GM12801 (cell line): ENCODE results near the gene IL3.

ENCODE experiments used
- TF ChIP-seq, protein P1 (sequence below): IDR thresholded peaks from one replicate; pipeline ENCODE4 v1.5.1; 2011; ENCODE audit warnings: control low read depth; ENCODE audit not compliant: insufficient read length; ENCODE audit errors: extremely low read depth

Gene IL3

GRCh38 chr5:132071338-132071707 lies 10.9 kb downstream of the IL3 start:
- TF ChIP-seq, protein P1, sequence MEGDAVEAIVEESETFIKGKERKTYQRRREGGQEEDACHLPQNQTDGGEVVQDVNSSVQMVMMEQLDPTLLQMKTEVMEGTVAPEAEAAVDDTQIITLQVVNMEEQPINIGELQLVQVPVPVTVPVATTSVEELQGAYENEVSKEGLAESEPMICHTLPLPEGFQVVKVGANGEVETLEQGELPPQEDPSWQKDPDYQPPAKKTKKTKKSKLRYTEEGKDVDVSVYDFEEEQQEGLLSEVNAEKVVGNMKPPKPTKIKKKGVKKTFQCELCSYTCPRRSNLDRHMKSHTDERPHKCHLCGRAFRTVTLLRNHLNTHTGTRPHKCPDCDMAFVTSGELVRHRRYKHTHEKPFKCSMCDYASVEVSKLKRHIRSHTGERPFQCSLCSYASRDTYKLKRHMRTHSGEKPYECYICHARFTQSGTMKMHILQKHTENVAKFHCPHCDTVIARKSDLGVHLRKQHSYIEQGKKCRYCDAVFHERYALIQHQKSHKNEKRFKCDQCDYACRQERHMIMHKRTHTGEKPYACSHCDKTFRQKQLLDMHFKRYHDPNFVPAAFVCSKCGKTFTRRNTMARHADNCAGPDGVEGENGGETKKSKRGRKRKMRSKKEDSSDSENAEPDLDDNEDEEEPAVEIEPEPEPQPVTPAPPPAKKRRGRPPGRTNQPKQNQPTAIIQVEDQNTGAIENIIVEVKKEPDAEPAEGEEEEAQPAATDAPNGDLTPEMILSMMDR, result no peak

- TF ChIP-seq, protein P1, result no peak
Observed at GRCh38 chr5:132072070-132072469, 11.6 kb downstream of the IL3 start.

- TF ChIP-seq, protein P1, result no peak
Observed at GRCh38 chr5:132072528-132072927, 12.1 kb downstream of the IL3 start.

DNA sequence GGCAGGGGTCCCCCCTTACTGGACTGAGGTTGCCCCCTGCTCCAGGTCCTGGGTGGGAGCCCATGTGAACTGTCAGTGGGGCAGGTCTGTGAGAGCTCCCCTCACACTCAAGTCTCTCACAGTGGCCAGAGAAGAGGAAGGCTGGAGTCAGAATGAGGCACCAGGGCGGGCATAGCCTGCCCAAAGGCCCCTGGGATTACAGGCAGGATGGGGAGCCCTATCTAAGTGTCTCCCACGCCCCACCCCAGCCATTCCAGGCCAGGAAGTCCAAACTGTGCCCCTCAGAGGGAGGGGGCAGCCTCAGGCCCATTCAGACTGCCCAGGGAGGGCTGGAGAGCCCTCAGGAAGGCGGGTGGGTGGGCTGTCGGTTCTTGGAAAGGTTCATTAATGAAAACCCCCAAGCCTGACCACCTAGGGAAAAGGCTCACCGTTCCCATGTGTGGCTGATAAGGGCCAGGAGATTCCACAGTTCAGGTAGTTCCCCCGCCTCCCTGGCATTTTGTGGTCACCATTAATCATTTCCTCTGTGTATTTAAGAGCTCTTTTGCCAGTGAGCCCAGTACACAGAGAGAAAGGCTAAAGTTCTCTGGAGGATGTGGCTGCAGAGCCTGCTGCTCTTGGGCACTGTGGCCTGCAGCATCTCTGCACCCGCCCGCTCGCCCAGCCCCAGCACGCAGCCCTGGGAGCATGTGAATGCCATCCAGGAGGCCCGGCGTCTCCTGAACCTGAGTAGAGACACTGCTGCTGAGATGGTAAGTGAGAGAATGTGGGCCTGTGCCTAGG lies 13.0 kb downstream of the IL3 start, which contains the start of gene CSF2:
Gene CSF2 (plus strand): TSS at position 559 of the 783 bp plus-strand sequence. CDS start 35 bp downstream, at position 594.
- TF ChIP-seq, protein P1, result no peak

DNA sequence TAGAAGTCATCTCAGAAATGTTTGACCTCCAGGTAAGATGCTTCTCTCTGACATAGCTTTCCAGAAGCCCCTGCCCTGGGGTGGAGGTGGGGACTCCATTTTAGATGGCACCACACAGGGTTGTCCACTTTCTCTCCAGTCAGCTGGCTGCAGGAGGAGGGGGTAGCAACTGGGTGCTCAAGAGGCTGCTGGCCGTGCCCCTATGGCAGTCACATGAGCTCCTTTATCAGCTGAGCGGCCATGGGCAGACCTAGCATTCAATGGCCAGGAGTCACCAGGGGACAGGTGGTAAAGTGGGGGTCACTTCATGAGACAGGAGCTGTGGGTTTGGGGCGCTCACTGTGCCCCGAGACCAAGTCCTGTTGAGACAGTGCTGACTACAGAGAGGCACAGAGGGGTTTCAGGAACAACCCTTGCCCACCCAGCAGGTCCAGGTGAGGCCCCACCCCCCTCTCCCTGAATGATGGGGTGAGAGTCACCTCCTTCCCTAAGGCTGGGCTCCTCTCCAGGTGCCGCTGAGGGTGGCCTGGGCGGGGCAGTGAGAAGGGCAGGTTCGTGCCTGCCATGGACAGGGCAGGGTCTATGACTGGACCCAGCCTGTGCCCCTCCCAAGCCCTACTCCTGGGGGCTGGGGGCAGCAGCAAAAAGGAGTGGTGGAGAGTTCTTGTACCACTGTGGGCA lies 13.8 kb downstream of the IL3 start:
- TF ChIP-seq, protein P1, result no peak

DNA sequence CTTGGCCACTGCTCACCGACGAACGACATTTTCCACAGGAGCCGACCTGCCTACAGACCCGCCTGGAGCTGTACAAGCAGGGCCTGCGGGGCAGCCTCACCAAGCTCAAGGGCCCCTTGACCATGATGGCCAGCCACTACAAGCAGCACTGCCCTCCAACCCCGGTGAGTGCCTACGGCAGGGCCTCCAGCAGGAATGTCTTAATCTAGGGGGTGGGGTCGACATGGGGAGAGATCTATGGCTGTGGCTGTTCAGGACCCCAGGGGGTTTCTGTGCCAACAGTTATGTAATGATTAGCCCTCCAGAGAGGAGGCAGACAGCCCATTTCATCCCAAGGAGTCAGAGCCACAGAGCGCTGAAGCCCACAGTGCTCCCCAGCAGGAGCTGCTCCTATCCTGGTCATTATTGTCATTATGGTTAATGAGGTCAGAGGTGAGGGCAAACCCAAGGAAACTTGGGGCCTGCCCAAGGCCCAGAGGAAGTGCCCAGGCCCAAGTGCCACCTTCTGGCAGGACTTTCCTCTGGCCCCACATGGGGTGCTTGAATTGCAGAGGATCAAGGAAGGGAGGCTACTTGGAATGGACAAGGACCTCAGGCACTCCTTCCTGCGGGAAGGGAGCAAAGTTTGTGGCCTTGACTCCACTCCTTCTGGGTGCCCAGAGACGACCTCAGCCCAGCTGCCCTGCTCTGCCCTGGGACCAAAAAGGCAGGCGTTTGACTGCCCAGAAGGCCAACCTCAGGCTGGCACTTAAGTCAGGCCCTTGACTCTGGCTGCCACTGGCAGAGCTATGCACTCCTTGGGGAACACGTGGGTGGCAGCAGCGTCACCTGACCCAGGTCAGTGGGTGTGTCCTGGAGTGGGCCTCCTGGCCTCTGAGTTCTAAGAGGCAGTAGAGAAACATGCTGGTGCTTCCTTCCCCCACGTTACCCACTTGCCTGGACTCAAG lies 14.6 kb downstream of the IL3 start:
- TF ChIP-seq, protein P1, result no peak

DNA sequence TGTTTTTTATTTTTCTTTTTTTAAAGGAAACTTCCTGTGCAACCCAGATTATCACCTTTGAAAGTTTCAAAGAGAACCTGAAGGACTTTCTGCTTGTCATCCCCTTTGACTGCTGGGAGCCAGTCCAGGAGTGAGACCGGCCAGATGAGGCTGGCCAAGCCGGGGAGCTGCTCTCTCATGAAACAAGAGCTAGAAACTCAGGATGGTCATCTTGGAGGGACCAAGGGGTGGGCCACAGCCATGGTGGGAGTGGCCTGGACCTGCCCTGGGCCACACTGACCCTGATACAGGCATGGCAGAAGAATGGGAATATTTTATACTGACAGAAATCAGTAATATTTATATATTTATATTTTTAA lies 15.2 kb downstream of the IL3 start:
- TF ChIP-seq, protein P1, result no peak
